GM18508 (cell line): ENCODE data around the gene SAMD4A.

ENCODE experiments used
- ATAC-seq: cut with Tn5 transposase; IDR thresholded peaks from one replicate; pipeline ENCODE4 v1.9.1; 2021; ENCODE audit warnings: moderate number of reproducible peaks; ENCODE audit not compliant: insufficient read depth, unreplicated experiment

SAMD4A gene

DNA sequence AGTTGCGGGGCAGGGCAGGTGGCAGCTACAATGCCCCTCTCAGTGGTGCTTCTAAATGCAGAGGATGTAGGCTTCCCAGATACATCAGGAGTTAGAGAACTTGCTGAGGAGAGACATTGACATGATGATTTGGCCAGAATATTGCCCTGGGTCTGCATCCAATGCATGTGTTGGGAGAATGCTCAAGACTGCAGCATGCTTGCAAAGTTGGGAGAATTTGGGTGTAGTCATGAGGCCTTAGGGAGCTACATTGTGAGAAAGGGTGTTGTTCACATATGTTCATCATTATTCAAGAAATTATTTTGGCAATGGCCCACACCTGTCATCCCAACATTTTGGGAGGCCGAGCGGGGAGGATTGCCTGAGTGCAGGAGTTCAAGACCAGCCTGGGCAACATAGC, 149.9 kb downstream of the SAMD4A start:
- ATAC-seq: no peak

DNA sequence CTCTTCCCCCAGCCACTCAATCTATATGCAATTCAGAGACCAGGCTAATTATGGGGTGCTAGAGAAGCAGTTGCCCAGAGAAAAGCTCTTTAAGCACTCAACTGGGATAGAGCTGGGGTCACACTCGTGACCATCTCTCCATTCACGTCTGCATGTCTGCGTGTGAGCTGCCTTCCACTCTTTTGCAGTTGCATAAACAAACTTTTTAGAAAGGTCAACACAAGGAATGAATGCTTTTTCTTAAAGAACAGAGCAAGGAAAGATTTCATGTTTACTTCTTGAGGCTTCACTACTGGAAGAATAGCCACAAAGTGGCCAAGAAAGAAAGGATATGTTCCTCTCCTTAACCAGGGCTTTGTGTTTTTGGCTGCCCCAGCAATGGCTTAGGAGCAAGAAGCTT, 151.1 kb downstream of the SAMD4A start:
- no peak for ATAC-seq

DNA sequence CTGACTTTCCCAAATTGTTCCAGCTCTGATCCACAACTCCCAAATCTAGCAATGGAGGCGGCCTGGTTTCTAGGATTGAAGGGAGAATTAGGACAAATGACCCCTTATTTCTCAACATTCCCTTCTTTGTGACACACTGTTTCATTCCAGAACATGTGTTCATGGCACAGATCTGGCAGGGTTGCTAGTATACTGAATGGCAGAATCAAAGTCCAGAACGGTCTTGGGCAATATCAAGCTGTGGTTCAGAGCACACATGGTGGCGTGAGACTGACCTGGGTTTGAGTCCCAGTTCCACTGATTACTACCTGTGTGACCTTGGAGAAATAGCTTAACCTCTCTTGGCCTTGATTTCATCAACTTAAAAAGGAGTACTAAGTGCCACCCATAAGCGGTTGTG, 152.5 kb downstream of the SAMD4A start:
- ATAC-seq: no peak

DNA sequence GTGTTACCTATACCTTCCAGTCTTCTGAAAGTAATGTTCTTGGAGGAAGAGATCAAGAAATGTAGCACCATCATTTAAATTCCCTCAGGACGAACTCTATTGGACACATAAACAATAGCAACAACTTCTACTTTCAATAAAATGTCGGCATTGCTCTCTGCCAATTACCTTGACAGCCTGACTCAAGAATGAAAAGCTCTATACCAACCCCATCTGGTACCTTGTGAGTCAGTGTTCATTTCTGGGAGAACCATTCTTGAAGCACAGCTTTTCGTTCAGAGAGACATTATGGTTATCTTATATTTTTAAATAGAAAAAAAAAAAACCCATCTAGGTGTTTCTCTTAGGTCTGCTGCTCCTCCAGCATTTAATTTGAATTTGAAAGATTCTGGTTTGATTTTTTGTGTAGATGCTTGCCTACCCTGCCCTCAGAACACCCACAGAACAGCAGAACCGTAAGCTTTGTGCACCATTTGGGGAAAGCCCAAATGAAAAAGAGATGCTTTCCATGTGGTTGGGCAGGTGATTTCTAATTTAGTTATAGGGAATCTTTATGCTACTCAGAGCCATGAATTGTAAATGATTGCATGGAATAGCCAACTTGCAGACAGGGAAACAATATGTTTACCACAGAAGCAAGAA, 156.0 kb downstream of the SAMD4A start:
- ATAC-seq: no peak

DNA sequence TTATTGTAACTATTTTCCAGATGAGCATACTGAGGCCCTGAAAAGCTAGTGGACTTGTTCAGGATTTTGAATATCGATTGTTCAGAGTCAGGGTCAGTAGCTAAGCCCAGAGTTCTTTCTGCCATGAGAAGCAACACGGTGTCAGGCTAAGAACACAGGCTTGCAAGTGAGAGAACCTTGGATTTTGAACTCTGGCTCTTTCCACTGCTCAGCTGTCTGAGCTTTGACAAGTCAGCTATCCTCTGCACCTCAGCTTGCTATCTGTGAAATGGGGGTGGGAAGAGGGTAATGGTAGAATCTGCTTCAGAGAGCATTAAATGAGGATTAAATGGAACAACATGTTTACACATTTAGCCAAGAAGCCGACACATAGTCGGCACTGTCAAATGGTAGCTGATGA, 157.2 kb downstream of the SAMD4A start:
- ATAC-seq: no peak

DNA sequence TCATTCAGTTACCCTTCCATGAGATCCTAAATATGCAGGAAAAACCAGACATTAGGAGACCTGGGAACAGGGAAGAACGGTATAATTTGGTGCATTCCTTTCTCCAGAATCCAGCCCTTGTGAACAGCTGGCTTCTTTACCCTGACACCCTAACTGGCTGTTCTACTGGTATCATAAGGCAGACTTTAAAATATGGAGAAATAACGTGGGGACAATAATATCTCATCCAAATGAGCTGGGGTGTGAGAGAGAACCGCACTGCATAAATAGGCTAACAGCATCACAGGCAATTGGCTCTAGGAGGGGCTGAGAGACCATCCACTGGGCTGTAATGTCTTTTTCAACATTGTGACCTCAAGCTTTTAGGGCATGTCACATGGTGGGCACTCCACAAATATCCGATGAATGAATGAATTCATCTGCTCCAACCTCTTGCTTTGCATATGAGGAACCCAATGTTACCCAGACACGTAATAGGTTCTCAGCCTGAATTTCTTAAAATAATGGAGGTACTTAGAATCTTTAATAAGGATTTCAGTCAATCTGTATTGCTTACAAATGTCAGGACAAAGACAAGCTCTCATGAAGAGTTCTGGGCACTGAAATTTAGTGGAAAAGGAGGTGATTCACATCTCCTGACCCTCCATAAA, 157.9 kb downstream of the SAMD4A start:
- ATAC-seq: no peak

DNA sequence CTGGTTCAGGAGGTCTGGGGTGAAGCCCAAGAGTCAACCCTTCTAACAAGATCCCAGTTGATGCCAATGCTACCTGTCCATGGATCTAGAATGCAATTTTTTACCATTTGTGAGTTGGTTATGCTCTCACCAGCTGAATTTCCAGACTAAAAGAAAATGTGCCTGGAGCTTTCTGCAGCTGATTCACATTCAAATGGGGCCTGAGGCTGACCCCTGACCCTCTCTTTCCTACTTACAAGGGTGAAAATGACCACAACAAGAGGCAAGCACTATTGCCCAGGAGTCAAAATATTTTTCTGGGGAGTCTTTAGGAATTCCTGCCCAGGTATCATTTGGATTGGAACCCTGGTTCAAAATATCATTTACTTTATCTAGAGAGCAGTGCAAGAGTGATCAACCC, 159.1 kb downstream of the SAMD4A start:
- ATAC-seq: no peak

DNA sequence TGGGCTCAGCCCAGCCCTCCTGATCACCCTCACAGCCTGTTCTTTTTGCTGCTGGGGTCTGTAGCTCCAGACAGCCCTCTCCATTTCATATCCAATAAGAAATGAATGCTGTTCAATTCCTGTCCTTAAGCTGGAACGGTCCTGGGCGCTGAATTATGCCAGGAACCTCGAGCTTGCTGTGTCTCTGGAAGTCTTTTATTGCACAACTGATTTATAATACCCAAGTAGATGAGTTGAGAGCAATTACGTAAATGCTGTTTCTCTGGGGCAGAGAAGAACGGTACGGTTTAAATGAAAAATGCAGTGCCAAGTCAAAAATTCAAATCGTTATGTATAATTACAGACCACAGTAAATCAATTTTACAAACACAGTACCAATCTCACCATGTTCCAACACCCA, 161.0 kb downstream of the SAMD4A start:
- no peak for ATAC-seq

DNA sequence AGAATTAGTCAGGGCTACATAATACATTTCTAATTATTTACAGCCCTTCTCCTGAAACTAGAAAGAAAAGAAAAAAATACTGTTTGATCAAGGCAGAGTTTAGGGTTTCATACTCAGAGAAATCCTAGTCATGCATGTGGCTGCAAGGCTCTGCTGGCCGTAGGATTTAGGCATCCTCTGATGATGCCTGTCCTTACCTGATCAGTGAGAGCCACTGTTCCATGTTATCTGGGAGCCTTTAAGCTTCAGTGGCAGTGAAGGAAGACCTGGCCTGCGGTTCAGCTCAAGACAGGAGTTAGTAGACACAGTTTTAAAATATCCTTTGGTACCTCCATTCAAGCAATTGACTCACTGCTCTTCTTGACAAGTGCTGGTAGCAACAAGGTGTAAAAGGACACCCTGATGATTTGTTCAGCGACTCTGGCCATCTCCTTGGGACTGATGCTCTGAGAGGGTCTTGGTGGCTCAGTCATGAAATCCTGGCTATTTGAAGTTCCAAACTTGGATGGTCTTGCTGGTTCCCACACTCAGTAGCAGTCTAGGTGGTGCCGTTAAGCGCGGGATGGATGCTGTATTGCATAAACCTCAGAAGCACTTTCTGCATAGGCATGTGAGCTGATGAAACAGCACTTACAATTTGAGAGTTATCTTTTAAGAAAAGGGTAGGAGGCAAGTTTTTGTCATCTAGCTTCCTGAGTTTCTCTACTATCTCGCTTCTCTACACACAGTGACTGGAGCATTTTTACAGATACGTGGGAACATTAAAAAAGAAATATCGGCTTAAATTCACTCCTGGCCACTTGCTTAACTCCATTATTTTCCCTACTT, 162.0 kb downstream of the SAMD4A start:
- ATAC-seq: no peak

DNA sequence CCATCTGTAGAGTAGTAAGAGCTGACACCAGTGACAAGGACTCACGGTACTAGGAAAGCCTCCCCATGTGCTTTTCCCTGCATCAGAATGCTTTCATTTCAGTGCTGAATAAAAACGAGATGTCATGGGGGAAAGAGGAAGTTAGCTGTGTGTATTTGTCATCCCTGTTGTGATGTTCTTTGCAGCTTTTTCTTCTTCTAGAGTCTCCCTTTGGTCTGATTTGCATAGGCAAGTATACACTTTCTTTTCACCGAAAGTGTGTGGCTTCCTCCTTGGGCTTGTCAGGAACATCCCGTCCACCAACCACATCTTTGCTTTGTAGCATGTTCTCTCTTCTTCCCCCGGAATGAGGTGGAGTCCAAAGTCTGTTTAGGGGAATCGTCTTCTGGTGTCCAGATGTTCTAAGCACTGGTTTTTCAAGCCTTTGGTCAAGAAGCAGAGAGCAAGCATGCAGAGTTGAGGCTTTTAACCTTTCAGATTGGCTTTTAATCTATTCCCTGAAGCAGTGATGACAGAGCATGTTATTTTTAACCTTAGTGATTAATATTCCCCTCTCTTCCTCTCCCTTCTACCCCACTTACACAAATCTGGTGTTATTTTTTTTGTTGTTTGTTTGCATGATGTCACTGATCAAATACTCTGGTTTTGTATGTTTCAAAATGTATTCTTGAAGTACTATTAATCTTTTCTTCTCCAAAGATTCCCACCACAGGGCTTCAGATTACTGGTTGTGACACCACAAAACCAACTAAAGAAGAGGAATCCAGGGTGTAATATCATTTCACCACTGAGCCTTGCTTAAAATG, 163.4 kb downstream of the SAMD4A start:
- peak; percentile 87 for ATAC-seq

DNA sequence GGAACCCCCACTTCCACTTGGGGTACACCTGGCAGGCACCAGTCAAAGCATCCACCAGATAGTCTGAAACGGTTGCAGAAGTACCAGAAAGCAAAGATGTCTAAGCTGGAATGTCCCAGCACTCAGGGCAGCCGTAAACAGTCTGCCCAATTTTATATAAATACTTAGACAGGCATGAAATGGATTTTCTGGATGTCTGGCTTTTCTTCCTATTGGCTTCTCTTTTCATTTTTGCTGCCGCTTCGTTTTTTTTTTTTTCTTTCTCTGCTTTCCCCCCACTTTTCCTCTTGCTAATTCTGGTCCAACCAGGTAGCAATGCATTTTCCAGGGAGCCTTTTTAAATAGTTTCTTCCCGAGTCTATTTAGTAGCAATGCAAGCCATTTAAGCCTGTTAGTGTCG, 168.0 kb downstream of the SAMD4A start:
- no peak for ATAC-seq

DNA sequence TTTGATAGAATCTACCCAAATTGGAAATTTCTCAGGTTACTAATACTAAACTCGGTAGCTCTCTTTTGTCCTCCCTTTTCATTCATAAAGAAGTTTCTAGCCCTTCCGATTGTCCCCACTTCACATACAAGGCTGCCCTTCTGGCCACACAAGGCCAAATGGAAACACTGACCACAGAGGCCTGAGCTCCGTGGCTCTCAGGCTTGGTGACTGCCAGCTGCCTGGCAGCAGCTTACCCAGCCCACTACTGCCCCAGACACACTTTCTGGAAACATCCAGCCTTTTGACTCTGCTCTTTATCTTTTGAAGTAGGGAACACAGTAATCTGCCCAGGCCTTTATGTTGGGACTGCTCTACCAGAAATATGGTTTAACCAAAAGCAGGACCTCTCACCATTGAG, 168.5 kb downstream of the SAMD4A start:
- no peak for ATAC-seq

DNA sequence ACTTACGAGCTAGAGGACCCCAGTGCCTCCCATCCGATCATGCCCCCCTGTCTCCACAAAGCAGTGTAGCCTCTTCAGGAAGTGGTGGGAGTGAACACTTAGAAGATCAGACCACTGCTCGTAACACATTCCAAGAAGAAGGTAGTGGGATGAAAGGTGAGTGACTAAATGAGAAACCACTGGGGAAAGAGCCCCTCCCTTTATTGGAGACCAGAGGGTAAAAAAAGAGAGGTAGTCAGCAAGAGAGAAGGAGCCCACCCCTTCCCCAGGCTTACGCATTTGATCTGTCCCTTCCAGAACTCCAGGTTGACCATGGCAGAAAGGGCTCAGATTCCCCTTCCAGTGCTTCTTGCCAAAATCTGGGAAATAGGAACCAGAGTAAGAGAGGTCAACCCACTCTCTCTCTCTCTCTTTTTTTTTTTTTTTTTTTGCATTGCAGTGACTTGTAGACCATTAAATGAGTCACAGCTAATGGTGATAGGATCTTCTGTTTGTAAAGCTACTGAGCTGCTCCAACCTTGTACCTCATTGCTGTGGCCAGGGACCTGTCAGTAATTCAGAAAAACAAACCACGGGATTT, 170.3 kb downstream of the SAMD4A start:
- ATAC-seq: no peak

DNA sequence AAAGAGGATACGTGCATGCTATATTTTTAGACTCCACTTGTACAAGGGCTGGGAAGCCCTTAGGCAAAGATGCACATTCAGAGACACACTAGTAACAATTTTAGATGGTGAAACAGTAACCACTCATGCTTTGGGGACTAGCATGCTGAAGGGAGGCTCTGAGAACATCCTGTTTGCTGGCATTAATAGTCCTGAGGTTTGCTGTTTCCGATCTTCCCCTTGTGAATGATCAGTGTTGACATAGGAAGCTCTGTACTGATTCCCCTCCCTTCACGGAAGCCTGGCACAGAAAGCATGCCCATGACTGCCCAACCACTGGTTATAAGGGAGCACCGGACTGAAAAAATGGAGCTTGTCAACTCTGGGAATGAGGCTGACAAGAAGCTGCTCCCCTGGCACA, 171.1 kb downstream of the SAMD4A start:
- no peak for ATAC-seq

DNA sequence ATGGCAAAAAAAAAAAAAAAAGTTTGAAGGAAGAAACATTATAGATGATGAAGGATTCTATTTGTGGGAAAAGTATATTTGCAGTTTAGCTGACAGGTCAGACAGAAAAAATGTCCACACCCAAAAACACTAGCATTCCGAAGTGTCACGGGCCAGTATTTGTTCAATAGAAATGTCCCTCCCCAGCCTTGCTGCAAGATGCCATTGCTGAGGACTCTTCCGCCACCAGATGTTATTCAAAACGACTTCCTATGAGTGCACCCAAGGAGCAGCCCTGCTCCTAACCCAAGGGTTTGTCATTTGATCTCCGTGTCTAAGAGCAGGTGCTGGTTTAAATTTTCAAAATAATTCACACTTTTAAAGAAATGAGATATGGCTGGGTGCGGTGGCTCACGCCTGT, 172.6 kb downstream of the SAMD4A start:
- no peak for ATAC-seq

DNA sequence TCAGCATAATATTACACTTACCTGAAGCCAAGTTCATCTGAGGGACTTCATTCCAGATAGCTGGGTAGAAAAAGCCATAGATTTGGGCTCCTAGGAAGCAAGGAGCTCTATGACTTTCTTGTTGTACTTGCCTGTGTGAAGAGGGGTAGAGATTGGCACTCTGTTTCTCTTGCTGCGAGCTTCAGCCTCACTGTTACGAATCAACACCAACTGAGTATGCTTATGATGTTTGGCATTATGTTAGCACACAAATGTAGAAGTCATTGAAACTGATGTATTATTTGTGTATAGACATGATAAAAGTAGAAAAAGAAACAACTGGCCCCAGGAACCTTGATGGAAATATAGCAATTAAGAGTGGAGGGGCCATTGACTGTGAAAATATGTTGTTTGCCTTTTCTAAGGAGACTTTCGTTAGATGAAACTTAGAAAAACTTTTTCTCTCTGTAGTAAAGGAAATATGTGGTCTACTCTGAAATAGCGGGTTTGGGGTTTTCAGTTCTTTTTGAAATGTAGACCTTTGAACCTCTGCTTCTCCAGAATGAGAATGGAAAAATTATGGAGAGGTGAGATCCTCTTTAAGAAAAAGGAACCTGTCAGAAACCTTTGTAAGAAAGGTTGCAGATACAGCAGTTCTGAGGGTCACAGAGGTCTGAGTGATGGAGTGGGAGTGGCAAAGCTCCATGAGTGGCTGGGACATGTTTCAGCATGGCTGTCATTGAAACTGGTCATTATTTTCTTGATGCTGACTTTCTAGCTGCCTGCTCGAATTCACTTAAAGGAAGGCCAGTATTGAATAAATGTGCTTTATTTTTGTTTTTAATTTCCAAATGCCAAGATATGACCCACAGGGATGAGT, 175.8 kb downstream of the SAMD4A start:
- ATAC-seq: no peak

DNA sequence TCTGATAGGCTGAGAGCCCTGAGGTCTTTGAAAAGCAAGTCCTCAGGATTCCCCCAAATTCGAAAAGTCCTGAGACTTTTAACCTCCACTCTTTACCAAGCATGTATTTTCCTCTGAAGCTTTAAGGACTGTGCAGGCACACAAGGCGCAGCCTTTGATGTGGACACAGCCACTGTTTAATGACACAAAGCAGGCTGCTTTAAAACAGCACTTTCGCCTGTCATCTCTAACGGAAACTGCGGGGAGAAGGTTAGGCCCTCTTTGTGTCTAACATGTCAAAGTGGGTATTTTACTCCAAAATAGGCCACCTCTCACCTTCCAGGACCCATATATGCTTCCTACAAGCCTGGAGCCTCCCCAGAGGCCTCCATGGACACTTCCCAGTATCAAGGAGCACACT, 176.5 kb downstream of the SAMD4A start:
- no peak for ATAC-seq

DNA sequence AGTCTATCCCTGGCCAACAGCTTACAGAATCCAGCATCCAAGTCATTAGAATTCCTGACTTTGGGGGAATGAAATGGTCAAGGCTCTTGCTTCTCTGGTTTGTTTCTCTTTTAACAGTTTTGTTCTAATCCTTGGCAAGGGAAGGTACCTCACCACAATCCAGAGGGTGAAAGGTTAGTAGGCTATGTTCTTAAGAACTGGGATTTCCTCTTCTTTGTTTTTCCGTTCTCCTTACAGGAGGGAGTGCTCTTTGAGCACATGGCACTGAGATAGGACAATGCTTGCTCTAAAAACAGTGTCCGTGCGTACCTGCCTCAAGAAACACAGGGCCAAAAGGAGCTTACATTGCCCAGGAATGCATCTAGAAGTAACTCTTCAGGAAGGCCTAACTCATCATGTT, 179.1 kb downstream of the SAMD4A start:
- ATAC-seq: no peak

DNA sequence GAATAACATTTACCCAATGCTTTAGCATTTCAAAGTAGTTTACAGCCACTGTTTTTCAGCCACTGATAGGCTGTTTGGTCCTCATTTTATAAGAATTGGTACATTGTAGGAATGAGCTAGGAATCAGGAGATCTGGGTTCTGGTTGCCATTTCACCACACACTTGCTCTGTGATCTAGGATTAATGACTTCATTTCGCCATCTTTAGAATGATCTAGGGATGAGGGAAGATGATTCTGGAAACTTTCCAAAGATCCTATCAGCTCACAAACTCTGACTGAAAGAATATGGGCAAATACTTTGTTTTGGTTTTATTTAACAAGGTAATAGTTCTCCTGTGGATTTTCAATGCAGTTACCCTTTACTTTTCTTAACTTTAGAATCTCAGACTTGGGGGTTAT, 180.7 kb downstream of the SAMD4A start:
- no peak for ATAC-seq

DNA sequence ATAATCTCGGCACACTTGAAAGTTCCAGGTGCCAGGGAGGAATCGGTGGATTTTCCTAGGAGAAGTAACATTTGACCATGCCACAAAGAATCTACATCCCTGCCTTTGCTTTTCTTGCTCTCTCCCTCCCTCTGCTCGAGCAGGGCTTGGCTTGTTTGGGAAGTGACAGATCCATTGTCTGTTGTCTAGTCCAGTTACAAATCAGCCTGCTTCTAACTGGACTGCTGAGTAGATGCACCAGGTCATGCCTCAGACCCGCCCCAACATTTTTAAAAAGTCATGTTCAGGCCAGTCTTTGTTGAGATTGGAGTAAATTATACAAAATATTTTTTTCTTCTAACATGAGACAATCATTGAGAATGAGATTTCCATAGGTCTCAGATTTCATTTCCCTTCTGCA, 182.3 kb downstream of the SAMD4A start:
- no peak for ATAC-seq
